ENCODE data around the gene SEPHS2. TPM values are rescaled to one million over a fixed set of nuclear protein-coding genes. Genes with fewer than 3 reads are reported as not detected.
A peak's percentile ranks its signal among the peaks of the same experiment; 100 is the strongest.

The SEPHS2 gene
- total and polyA plus RNA-seq, 11 donors, result 15.1 to 62.8 (median 30.0) TPM

DNA sequence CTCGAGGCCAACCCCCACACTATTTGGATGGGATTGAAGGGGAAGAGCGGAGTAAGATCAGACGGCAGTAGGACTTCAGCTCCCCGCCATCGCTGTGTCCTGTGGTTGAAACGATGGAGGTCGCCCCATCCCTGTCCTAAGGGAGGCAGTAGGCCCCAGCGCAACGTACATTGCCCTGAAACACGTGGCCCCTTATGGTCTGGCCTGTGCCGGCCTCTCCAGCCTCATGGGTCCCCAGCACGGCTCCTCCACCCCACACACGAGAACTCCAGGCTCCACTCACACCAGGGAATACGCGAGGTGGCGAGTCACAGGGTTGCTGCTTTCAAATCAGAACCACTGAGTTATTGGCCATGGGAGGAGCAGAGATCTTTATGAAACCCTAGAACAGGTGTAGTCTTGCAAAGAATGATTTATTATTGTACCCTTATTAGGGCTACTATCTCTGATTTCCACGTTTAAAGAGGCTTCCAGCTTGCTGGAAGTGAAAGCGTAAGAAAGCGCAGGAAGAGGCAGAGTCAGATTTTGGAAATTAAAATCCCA, 15.2 kb downstream of the SEPHS2 start:
- ATAC-seq, result peak; percentile 9 to 23 (median 18)
- Histone ChIP-seq H3K4me3 (peak overlapping the region; percentile 12 to 88 (median 71)), H3K4me1 (peaks cover 0 to 22% (median 13%) of the 10 kb centered on the region in 12 donors), H3K27ac (peak overlapping the region in 11 of 12 donors; percentile 24 to 79 (median 69)), H3K36me3 (peaks cover 0 to 13% (median 9%) of the 10 kb centered on the region in 9 donors), H3K9me3 (no peaks in the 10 kb centered on the region), H3K27me3 (no peaks in the 10 kb centered on the region)
- WGBS, 4 donors, result 49 to 58% (median 54%) methylated on average over 19 of the region's 19 CpGs
- TF ChIP-seq CTCF (IDR thresholded peaks at IDR 0.05) (peak in 7 of 12 donors; percentile 1 to 51 (median 17)), POLR2A (IDR thresholded peaks at IDR 0.05) (no peak)
- intact Hi-C loops (cut with DNase I), result loop anchor here in 6 of 10 donors (1.0 to 10.0 kb wide), 6 partner anchors 15 to 202 kb away; partner anchors contain the start of genes SEPHS2 (in 2 of the 6), ZNF747 (in 1 of the 6) and ZNF768 (in 1 of the 6)
- peak in 2 of 5 donors; percentile 23 to 36 for DNase-seq

DNA sequence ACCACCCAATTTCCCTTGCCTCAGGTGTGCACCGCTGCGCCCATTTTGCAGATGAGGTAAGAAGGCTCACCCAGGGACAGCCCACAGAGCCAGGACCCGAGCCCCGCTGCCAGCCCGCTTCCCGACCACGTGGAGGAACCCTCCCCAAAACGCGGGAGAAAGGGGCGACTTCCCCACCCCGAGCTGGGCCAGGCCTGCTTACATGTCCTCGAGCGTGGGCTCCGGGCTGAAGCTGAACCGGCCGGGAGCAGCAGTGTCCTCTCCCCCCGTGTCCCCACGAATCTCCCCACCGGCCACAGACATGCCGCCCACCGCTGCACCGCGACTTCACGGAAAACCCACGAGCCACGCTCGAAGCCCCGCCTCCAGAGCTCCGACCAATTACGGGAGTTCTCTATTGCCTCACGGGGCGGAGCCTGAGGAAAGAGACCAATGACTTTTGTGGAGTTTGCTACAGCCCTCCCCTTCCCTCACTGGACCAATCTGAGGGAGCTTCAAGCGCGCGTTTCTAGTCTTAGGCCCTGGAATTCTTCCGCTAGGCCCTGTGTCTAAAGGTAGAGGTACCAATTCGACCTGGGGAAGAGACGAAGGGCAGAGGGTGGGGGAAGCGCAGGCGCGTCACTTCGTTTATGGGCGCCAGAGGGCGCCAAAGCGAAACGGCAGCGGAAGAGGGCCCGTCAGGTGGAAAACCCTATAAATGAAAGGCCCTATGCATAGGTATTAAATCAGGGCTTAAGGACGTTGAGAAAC, 15.8 kb downstream of the SEPHS2 start, which contains the start of gene DCTPP1:
Gene DCTPP1, minus strand, starts transcription at position 353 of the 750 bp plus-strand sequence. Its CDS starts 50 bp downstream, at position 303.
- peak; percentile 94 to 98 (median 95) for DNase-seq
- H3K4me1 ChIP-seq, result peaks cover 0 to 22% (median 13%) of the 10 kb centered on the region in 12 donors
- TF ChIP-seq CTCF (IDR thresholded peaks at IDR 0.05) (peak; percentile 53 to 84 (median 72)), POLR2A (IDR thresholded peaks at IDR 0.05) (peak in 1 of 2 donors; percentile 46)
- ATAC-seq, result peak; percentile 99
- H3K27me3 ChIP-seq, result no peaks in the 10 kb centered on the region
- H3K36me3 ChIP-seq, result peaks cover 0 to 19% (median 9%) of the 10 kb centered on the region in 9 donors
- H3K4me3 ChIP-seq, result peak within 1 kb of the TSS; percentile 30 to 88 (median 71)
- 0 to 1% (median 1%) methylated on average over 39 to 49 of the region's 49 CpGs for WGBS, 4 donors
- no peaks in the 10 kb centered on the region for H3K9me3 ChIP-seq
- intact Hi-C loops (cut with DNase I), result loop anchor here in 7 of 10 donors (1.0 to 10.0 kb wide), 6 partner anchors 15 to 202 kb away; partner anchors contain the start of genes SEPHS2 (in 2 of the 7), ZNF747 (in 1 of the 7) and ZNF768 (in 1 of the 7)
- H3K27ac ChIP-seq, result peak within 1 kb of the TSS in 11 of 12 donors; percentile 36 to 79 (median 73)

DNA sequence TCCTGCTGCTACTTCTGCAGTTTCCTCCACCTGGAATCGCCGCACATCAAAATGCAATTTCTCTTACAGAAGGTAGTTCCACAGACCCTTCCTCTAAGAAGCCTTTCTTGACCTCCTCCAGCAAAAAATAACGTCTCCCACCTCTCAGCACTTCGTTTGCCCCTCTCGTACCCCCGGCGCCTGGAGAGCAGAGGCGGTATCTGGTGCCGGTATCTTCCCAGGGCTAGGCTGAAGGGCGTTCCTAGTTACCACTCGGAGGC, 16.3 kb downstream of the SEPHS2 start:
- H3K4me3 ChIP-seq, result peak overlapping the region; percentile 30 to 88 (median 71)
- no peaks in the 10 kb centered on the region for H3K9me3 ChIP-seq
- peaks cover 0 to 22% (median 13%) of the 10 kb centered on the region in 12 donors for H3K4me1 ChIP-seq
- H3K27ac ChIP-seq, result peak overlapping the region in 11 of 12 donors; percentile 31 to 79 (median 73)
- 2 to 4% (median 2%) methylated on average over 11 of the region's 11 CpGs for WGBS, 4 donors
- ATAC-seq (no peak), DNase-seq (no peak)
- no peaks in the 10 kb centered on the region for H3K27me3 ChIP-seq
- peaks cover 0 to 24% (median 14%) of the 10 kb centered on the region in 9 donors for H3K36me3 ChIP-seq
- no peak for TF ChIP-seq CTCF (IDR thresholded peaks at IDR 0.05)
- no peak for TF ChIP-seq POLR2A (IDR thresholded peaks at IDR 0.05)
- intact Hi-C loops (cut with DNase I), result loop anchor here in 1 of 10 donors (5.0 kb wide), 1 partner anchor 203 kb away; no protein-coding TSS in a partner anchor

DNA sequence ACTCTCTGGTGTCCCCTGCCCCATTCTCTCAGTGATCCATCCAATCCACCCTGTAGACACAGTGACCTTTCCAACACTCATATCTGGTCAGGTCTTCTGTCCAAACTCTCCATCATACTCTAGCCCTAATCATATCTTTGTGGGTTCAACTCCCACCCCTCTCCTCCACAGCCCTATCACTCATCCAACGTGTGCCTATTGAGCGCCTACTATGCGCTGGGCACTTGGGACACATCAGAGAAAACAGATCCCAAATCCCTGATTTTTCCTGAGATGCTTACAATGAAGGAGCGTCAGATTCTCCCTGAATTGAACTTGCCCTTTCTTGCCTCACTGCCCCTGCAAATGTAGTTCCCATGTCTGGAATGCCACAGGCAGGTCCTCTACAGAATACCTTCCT, 17.6 kb downstream of the SEPHS2 start:
- WGBS, 4 donors, result 93 to 95% (median 94%) methylated on average over 4 of the region's 4 CpGs
- intact Hi-C loops (cut with DNase I), result loop anchor here in 1 of 10 donors (5.0 kb wide), 1 partner anchor 204 kb away; no protein-coding TSS in a partner anchor
- no peaks in the 10 kb centered on the region for H3K9me3 ChIP-seq

More for the DNA sequence above, 17.6 kb downstream of the SEPHS2 start:
- Histone ChIP-seq H3K36me3 (peaks cover 0 to 37% (median 27%) of the 10 kb centered on the region in 9 donors), H3K27ac (no peak overlapping the region), H3K4me3 (no peak overlapping the region), H3K27me3 (no peaks in the 10 kb centered on the region), H3K4me1 (peaks cover 0 to 22% (median 13%) of the 10 kb centered on the region in 12 donors)
- TF ChIP-seq POLR2A (IDR thresholded peaks at IDR 0.05), result no peak
- TF ChIP-seq CTCF (IDR thresholded peaks at IDR 0.05), result no peak
- ATAC-seq (no peak), DNase-seq (no peak)

Data from heart left ventricle (tissue), 16 donors.